Chondrocyte (in vitro differentiated cells): Measurements from ENCODE around the gene HSH2D. TPM values are rescaled to one million over a fixed set of nuclear protein-coding genes. Genes with fewer than 3 reads are reported as not detected.

Experiments
- DNase-seq: peaks from one replicate; pipeline ENCODE4 v3.0.0; 2021; ENCODE audit warnings: mixed read lengths, low spot score
- H3K27ac Mint-ChIP-seq: one replicate; pipeline ENCODE4 v1.8.0; 2021; ENCODE audit warnings: mild to moderate bottlenecking, moderate library complexity, mixed read lengths; ENCODE audit not compliant: unreplicated experiment
- H3K27me3 Mint-ChIP-seq: 2 replicates; pipeline ENCODE4 v1.8.0; 2021; ENCODE audit warnings: low read depth, mixed read lengths
- H3K36me3 Mint-ChIP-seq: 2 replicates; pipeline ENCODE4 v1.8.0; 2021; ENCODE audit warnings: low read depth, mixed read lengths
- H3K4me1 Mint-ChIP-seq: 2 replicates; pipeline ENCODE4 v1.8.0; 2021; ENCODE audit warnings: low read depth, mild to moderate bottlenecking, mixed read lengths
- H3K4me3 Mint-ChIP-seq: one replicate; pipeline ENCODE4 v1.8.0; 2021; ENCODE audit warnings: mild to moderate bottlenecking, moderate library complexity, mixed read lengths; ENCODE audit not compliant: unreplicated experiment
- H3K9me3 Mint-ChIP-seq: 2 replicates; pipeline ENCODE4 v1.8.0; 2021; ENCODE audit warnings: low read depth, mixed read lengths
- total RNA-seq: library from RNA; stranded (reverse); gene quantifications from 3 replicates; pipeline ENCODE4 v1.2.1, GENCODE V29; 2021
- TF ChIP-seq, protein P1 (sequence below): fragments of 200-600 bp; sonication (generic); IDR thresholded peaks from 2 replicates; pipeline ENCODE4 v1.5.0; 2021; ENCODE audit warnings: antibody characterized with exemption, mild to moderate bottlenecking, moderate library complexity

Gene HSH2D
- total RNA-seq, 1 donor from 2014 or later: not detected

DNA sequence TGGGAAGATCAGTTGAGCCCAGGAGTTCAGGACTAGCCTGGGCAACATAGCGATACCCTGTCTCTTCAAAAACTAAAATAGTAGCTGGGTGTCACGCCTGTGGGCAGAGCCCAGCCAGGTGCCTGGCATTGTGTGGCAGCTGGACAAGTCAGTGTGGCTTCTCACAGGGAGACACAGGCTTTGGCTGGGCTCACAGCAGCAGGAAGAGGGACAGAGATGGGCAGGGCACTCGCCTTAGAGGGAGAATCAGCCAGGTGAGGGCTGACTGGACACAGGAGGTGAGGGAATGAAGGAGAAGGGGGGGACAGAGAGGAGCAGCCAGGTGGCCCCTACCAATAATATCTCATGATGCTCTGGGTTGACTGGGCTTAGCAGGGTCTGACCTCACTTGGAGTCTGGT is 45.0 kb downstream of the HSH2D start:
- Mint-ChIP-seq H3K27me3 (no peaks in the 10 kb centered on the region), H3K4me3 (no peak overlapping the region), H3K27ac (no peak overlapping the region), H3K36me3 (peaks cover 15% of the 10 kb centered on the region), H3K9me3 (no peaks in the 10 kb centered on the region), H3K4me1 (peaks cover 23% of the 10 kb centered on the region)
- DNase-seq: peak; percentile 68
- TF ChIP-seq, protein P1, sequence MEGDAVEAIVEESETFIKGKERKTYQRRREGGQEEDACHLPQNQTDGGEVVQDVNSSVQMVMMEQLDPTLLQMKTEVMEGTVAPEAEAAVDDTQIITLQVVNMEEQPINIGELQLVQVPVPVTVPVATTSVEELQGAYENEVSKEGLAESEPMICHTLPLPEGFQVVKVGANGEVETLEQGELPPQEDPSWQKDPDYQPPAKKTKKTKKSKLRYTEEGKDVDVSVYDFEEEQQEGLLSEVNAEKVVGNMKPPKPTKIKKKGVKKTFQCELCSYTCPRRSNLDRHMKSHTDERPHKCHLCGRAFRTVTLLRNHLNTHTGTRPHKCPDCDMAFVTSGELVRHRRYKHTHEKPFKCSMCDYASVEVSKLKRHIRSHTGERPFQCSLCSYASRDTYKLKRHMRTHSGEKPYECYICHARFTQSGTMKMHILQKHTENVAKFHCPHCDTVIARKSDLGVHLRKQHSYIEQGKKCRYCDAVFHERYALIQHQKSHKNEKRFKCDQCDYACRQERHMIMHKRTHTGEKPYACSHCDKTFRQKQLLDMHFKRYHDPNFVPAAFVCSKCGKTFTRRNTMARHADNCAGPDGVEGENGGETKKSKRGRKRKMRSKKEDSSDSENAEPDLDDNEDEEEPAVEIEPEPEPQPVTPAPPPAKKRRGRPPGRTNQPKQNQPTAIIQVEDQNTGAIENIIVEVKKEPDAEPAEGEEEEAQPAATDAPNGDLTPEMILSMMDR: no peak

DNA sequence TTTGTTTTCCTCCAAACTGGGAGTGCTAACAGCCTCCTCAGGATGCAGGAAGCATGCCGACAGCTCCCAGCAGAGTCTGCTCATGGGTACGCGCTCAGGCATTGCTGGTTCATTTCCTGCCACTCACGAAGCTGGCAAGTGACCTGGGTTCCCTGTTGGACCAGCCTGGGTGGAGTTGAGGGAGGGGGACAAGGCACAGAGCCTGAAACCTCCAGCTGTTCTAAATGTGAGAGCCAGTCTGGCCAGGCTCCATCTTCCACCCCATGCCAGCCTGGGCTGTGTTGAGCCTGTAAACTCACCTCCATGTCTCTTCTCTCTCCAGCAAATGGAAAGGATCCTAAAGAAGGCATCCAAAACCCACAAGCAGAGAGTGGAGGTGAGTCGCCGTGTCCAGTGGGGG is 46.7 kb downstream of the HSH2D start:
- Mint-ChIP-seq H3K4me3 (no peak overlapping the region), H3K27me3 (no peaks in the 10 kb centered on the region), H3K4me1 (peaks cover 21% of the 10 kb centered on the region), H3K36me3 (peaks cover 15% of the 10 kb centered on the region), H3K27ac (no peak overlapping the region), H3K9me3 (no peaks in the 10 kb centered on the region)
- TF ChIP-seq, protein P1: no peak
- DNase-seq: no peak

DNA sequence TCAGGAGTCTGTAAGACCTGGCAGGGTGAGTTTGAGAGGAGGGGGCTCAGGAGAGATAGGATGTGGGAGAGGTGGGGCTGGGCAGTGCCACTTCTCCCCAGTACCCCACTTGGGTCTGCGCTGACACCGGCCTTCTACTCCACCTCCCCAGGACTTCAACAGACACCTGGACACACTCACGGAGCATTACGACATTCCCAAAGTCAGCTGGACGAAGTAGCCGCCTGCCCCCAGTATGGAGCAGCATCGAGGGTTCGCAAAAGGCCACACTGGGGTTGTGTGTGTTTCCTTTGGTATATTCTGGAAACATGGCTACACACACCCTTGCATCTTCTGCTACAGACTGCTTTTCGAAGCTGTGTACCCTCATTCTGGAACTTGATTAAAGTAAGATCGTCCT is 47.3 kb downstream of the HSH2D start:
- peaks cover 15% of the 10 kb centered on the region for H3K36me3 Mint-ChIP-seq
- H3K4me3 Mint-ChIP-seq: no peak overlapping the region

DNA sequence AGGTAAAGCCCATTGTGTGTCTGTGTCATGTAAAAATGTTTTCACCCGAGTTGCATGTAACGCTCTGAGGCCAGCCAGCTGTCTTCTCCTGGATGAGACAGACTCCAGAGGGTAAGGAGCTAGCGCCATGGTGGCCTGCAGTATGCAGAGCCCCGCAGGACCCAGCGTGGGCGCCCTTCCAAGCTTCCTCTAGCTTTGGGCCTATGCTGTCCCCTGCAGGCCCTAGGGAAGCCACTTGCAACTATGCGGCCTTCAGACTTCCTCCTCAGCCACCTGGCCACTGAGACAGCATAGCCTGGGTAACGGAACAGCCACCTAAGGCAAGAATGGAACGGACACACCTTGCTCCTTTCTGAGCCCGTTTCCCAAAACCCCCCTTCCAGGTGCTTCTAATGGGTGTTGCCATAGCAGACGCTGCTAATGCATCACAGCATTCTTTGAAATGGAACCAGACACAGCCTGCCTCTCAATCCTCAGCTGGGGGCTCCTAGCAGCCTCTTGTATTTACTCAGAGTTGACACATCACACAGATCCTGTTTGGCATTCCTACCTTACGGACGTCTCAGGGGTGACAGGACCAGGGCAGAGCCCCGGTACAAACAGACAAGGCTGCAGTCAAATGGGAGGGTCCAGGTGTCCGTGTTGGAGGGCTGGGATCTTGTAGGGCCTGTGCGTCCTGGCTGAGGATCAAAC is 47.9 kb downstream of the HSH2D start:
- Mint-ChIP-seq H3K27me3 (no peaks in the 10 kb centered on the region), H3K4me3 (no peak overlapping the region), H3K4me1 (peaks cover 10% of the 10 kb centered on the region), H3K36me3 (peaks cover 15% of the 10 kb centered on the region), H3K9me3 (no peaks in the 10 kb centered on the region), H3K27ac (no peak overlapping the region)
- TF ChIP-seq, protein P1: no peak
- peak; percentile 59 for DNase-seq

More for the DNA sequence above, 47.3 kb downstream of the HSH2D start:
- H3K4me1 Mint-ChIP-seq: peaks cover 17% of the 10 kb centered on the region
- H3K27ac Mint-ChIP-seq: no peak overlapping the region
- DNase-seq: peak; percentile 52
- H3K9me3 Mint-ChIP-seq: no peaks in the 10 kb centered on the region
- TF ChIP-seq, protein P1: no peak
- no peaks in the 10 kb centered on the region for H3K27me3 Mint-ChIP-seq

DNA sequence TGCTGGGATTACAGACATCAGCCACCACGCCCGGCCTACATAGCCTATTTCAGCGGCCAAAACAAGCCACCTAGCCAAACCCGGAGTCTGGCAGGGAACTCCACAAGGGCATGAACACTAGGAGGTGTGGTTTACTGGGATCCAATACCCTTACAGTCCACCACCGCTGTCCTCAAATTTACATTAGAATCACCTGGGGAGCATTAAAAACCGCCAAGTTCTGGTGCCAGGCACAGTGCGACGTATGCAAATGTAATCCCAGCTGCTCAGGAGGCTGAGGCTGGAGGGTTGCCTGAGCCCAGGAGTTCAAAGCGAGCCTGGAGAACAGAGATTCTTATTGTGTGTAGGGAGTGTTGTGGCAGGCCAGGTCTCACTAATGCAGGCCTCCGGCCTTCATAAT is 50.0 kb downstream of the HSH2D start:
- no peaks in the 10 kb centered on the region for H3K9me3 Mint-ChIP-seq
- H3K27ac Mint-ChIP-seq: no peak overlapping the region
- peaks cover 13% of the 10 kb centered on the region for H3K36me3 Mint-ChIP-seq
- H3K4me1 Mint-ChIP-seq: peaks cover 10% of the 10 kb centered on the region
- no peak overlapping the region for H3K4me3 Mint-ChIP-seq
- peak; percentile 11 for DNase-seq
- no peaks in the 10 kb centered on the region for H3K27me3 Mint-ChIP-seq
- TF ChIP-seq, protein P1: no peak
